Psoas muscle (tissue), 8 donors: ENCODE measurements around the gene ATP1B1. TPM values are rescaled to one million over a fixed set of nuclear protein-coding genes. Genes with fewer than 3 reads are reported as not detected.

Experiments used
- ATAC-seq, 4 donors: fragments of 200-7000 bp; cut with Tn5 transposase; one replicate each; pipeline ENCODE4 v1.9.1; 2020; ENCODE audit warnings: moderate library complexity in 3 of 4, mild to moderate bottlenecking in 2 of 4
- DNase-seq, 2 donors: peaks; one replicate each; pipeline ENCODE4 v3.0.0-alpha.2; 2020
- H3K27ac ChIP-seq: fragments of 200-600 bp; one replicate; pipeline ENCODE4 v1.8.0; 2022
- H3K27me3 ChIP-seq, 3 donors: fragments of 200-600 bp in 1 of 3; one replicate each; pipeline versions ENCODE4 v1.6.1 to v1.8.0; 2013 to 2022; ENCODE audit warnings: low read length in 2 of 3, mild to moderate bottlenecking in 2 of 3, moderate library complexity in 1 of 3; ENCODE audit not compliant: insufficient read depth in 3 of 3
- H3K36me3 ChIP-seq, 2 donors: fragments of 200-600 bp in 1 of 2; one replicate each; pipeline versions ENCODE4 v1.6.1 to v1.8.0; 2013 to 2022; ENCODE audit warnings: low read depth in 1 of 2, mild to moderate bottlenecking in 1 of 2, moderate library complexity in 1 of 2; ENCODE audit not compliant: insufficient read depth in 1 of 2
- H3K4me1 ChIP-seq: fragments of 200-600 bp; one replicate; pipeline ENCODE4 v1.8.0; 2022
- H3K4me3 ChIP-seq: fragments of 200-600 bp; one replicate; pipeline ENCODE4 v1.8.0; 2022; ENCODE audit warnings: mild to moderate bottlenecking
- H3K9me3 ChIP-seq: fragments of 200-600 bp; one replicate; pipeline ENCODE4 v1.8.0; 2022
- WGBS, 3 donors: extraction: QIAGEN DNeasy Blood & Tissue Kit; methylation state at CpG; one replicate each; pipeline versions ENCODE4 v1.1.6 to v1.1.7; 2013; 5-methylcytosine and 5-hydroxymethylcytosine counted together
- intact Hi-C, 2 donors: fragments of 100-400 bp; cut with DNase I; formaldehyde crosslinking; loops; one replicate each; pipeline versions ENCODE4 v1.11.0 to v1.14.2; 2022
- polyA plus RNA-seq, 3 donors: library from polyadenylated mRNA; stranded (reverse); fragments of 200-250 nt; gene quantifications; one replicate each; pipeline ENCODE4 v1.2.3, GENCODE V29; 2013
- total RNA-seq, 4 donors: library from RNA; stranded (reverse); fragmentation: NEBNext Ultra II Directional in 2 of 4; extraction: Animal tissue kit (Norgen Biotek cat#: 25700) in 2 of 4; gene quantifications; one replicate each; pipeline versions ENCODE4 v1.2.1 to v1.2.4, GENCODE V29; 2021 to 2023
- TF ChIP-seq, protein P1 (sequence below): fragments of 200-600 bp; IDR thresholded peaks from one replicate; pipeline ENCODE4 v1.8.0; 2022; ENCODE audit warnings: antibody characterized with exemption
- donor health status: healthy with polysubstance abuse.
- donor health status: DM: no; HTN: no; CAD: no; lungs with moderate emphysema.
- donor health status: Bipolar disorder and iron deficiency.
- donor health status: healthy.
- donor health status: DM: yes; HTN: yes; CAD: no.
- donor health status: DM: no; HTN: no; CAD: no.
- donor health status: DM: no; HTN: no; CAD: no.
- donor health status: DM: yes; HTN: yes; CAD: no.

Gene ATP1B1
- total and polyA plus RNA-seq, 7 donors: 176 to 1,098 (median 290) TPM

DNA sequence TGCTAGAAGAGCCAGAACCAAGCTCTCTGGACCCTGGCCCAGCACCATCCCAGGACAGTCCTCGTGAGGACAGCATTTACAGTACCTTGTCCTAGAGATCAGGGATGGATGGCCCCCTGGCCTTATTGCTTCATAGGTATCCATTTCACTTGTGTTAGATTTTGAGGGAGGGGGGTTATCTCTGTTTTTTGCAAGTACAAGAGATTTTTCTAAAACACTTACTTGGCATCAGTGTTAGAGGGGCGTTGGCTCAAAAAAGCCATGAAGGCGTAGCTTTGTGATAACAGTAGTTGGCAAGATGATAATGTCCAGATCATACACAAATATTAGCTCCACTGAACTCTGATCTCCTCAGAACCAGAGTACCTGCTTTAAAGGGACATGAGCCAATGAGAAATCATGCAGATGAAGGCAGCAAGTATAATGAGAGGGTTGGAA is 5.8 kb upstream of the ATP1B1 start:
- no peaks in the 10 kb centered on the region for H3K36me3 ChIP-seq
- ATAC-seq: no peak
- H3K27me3 ChIP-seq: no peaks in the 10 kb centered on the region
- H3K4me1 ChIP-seq: peaks cover 19% of the 10 kb centered on the region
- H3K9me3 ChIP-seq: no peaks in the 10 kb centered on the region
- no peak overlapping the region for H3K4me3 ChIP-seq
- DNase-seq: no peak
- TF ChIP-seq, protein P1, sequence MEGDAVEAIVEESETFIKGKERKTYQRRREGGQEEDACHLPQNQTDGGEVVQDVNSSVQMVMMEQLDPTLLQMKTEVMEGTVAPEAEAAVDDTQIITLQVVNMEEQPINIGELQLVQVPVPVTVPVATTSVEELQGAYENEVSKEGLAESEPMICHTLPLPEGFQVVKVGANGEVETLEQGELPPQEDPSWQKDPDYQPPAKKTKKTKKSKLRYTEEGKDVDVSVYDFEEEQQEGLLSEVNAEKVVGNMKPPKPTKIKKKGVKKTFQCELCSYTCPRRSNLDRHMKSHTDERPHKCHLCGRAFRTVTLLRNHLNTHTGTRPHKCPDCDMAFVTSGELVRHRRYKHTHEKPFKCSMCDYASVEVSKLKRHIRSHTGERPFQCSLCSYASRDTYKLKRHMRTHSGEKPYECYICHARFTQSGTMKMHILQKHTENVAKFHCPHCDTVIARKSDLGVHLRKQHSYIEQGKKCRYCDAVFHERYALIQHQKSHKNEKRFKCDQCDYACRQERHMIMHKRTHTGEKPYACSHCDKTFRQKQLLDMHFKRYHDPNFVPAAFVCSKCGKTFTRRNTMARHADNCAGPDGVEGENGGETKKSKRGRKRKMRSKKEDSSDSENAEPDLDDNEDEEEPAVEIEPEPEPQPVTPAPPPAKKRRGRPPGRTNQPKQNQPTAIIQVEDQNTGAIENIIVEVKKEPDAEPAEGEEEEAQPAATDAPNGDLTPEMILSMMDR: no peak
- no peak overlapping the region for H3K27ac ChIP-seq
- 91 to 94% (median 92%) methylated on average over 3 of the region's 3 CpGs for WGBS, 3 donors
- intact Hi-C loops: loop anchor here (5.0 to 10.0 kb wide), 3 partner anchors 203 to 636 kb away; no protein-coding TSS in a partner anchor

DNA sequence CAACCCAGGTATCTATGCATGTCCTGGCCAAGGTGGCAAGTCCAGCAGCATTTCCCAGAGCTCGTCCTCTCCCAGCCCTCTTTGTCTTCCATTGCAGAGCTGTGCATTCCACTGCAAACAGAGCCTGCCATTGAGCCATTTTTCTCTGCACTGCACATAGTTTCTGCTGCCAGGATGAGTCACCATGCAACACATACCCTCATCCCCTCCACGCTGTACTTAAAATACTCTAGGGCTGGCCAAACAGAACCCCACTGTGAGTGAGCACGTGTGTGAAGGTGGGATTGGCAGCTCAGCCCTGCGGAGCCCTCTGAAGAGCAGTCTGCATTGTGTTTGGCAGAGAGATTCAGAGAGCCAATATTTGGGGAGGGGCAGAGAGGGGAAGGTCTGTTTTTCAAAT is 3.9 kb upstream of the ATP1B1 start:
- TF ChIP-seq, protein P1: no peak
- peaks cover 0 to 5% of the 10 kb centered on the region in 2 donors for H3K36me3 ChIP-seq
- H3K4me1 ChIP-seq: peaks cover 19% of the 10 kb centered on the region
- no peak overlapping the region for H3K4me3 ChIP-seq
- no peaks in the 10 kb centered on the region for H3K9me3 ChIP-seq
- 27 to 35% (median 31%) methylated on average over 4 of the region's 4 CpGs for WGBS, 3 donors
- H3K27me3 ChIP-seq: no peaks in the 10 kb centered on the region
- ATAC-seq (no peak), DNase-seq (no peak)
- peak overlapping the region; percentile 41 for H3K27ac ChIP-seq
- intact Hi-C loops: loop anchor here (5.0 to 10.0 kb wide), 3 partner anchors 205 to 638 kb away; no protein-coding TSS in a partner anchor

DNA sequence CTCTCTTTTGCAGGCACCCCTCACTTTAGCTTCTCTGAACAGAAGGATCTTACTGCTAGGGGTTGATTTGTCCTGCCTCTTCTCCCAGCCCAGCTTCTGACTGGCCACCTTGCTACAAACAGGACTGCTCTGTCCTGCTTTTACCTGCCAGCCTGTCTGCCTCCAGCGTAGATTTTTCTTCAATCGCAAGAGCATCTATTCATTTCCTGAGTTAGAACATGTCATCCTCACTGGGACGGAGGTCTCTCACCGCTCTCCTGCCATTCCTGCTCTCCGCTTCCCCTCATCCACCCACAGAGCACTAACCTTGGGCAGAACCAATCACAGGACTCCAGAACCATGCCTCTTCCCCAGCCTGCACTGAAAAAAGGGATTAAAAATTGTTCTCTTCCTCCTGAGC is 3.5 kb upstream of the ATP1B1 start:
- intact Hi-C loops: loop anchor here (5.0 to 10.0 kb wide), 3 partner anchors 206 to 638 kb away; no protein-coding TSS in a partner anchor
- peak overlapping the region; percentile 41 for H3K27ac ChIP-seq
- ATAC-seq (no peak), DNase-seq (no peak)
- TF ChIP-seq, protein P1: no peak
- peaks cover 0 to 9% of the 10 kb centered on the region in 2 donors for H3K36me3 ChIP-seq
- H3K4me3 ChIP-seq: no peak overlapping the region
- H3K27me3 ChIP-seq: no peaks in the 10 kb centered on the region
- H3K9me3 ChIP-seq: no peaks in the 10 kb centered on the region
- peaks cover 19% of the 10 kb centered on the region for H3K4me1 ChIP-seq
- 85 to 92% (median 92%) methylated on average over 5 of the region's 5 CpGs for WGBS, 3 donors

DNA sequence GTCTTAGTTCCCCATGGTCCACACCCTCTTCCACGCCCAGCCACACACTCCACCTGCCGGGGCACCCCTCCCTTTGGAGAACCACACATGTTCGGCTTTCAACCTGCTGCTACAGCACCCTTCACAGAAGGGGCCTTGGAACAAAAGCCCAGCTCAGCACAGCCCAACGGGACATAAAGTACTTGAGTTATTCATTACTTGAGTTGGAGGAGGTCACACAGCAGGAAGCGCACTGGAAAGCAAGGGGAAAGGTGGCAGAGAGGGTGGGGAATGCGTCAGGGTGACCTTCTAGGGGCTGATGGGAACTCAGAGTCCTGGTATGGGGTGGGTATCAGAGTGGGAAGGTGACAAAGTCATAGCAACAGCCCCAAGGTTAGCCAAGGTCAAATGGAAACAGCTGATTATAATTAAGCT is 3.0 kb upstream of the ATP1B1 start:
- Histone ChIP-seq H3K27ac (no peak overlapping the region), H3K4me3 (no peak overlapping the region), H3K27me3 (no peaks in the 10 kb centered on the region), H3K9me3 (no peaks in the 10 kb centered on the region), H3K36me3 (peaks cover 0 to 14% of the 10 kb centered on the region in 2 donors), H3K4me1 (peaks cover 19% of the 10 kb centered on the region)
- ATAC-seq (no peak), DNase-seq (no peak)
- intact Hi-C loops: loop anchor here (5.0 to 10.0 kb wide), 3 partner anchors 206 to 639 kb away; no protein-coding TSS in a partner anchor
- TF ChIP-seq, protein P1: no peak
- 61 to 75% (median 74%) methylated on average over 6 of the region's 6 CpGs for WGBS, 3 donors

DNA sequence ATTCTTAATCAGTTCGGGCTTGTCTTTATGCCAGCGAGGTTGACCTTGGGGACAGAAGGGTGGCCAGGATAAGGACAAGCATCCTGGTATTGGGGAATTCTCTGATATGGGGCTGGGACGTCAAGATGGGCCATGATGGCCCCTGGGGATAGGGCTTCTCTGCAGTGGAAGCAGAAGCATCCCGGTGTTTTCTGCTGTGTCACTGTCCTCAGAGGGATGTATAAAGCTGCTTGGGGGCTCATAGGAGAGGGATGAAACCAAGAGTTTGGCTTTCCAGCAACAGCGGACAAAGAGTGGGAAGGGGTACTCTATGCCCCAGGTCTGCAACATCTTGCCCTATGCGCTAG is 1.4 kb upstream of the ATP1B1 start:
- intact Hi-C loops: loop anchor here (5.0 to 10.0 kb wide), 3 partner anchors 210 to 640 kb away; no protein-coding TSS in a partner anchor
- Histone ChIP-seq H3K27me3 (no peaks in the 10 kb centered on the region), H3K36me3 (peaks cover 0 to 21% of the 10 kb centered on the region in 2 donors), H3K4me1 (peaks cover 19% of the 10 kb centered on the region), H3K9me3 (no peaks in the 10 kb centered on the region), H3K27ac (peak overlapping the region; percentile 96), H3K4me3 (peak overlapping the region; percentile 100)
- no peak for ATAC-seq
- TF ChIP-seq, protein P1: no peak
- WGBS, 3 donors: 51 to 55% (median 51%) methylated on average over 6 of the region's 6 CpGs
- DNase-seq: no peak
